ENCODE data around the gene TBC1D22A. TPM values are rescaled to one million over a fixed set of nuclear protein-coding genes. Genes with fewer than 3 reads are reported as not detected.

TBC1D22A gene
- total RNA-seq, 2 donors from 2014 or later, result 52.4 to 108 TPM

DNA sequence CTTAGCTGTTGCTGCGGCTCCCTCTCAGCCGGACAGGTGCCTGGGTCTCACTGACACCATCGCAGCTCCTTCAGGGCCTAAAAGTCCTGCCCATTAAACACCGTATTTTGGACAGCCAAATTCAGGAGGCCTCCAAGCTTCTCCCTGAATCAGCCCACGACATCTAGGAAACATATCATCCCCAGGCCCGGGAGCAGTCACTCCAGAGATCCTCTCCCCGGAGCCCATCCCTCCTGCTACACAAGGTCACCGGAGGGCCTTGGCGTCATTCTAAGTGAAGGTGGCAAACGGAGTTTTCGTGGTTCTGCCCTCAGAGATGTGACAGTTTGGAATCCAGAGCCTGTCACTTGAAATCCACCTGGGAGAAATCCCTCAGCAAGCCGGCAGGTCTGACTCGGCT, 232.5 kb downstream of the TBC1D22A start:
- H3K27ac Mint-ChIP-seq, result no peak overlapping the region
- H3K9me3 Mint-ChIP-seq, result no peaks in the 10 kb centered on the region
- no peak overlapping the region for H3K4me3 Mint-ChIP-seq
- H3K4me1 Mint-ChIP-seq, result peaks cover 16% of the 10 kb centered on the region
- no peak for ATAC-seq (replicated peaks)
- no peaks in the 10 kb centered on the region for H3K27me3 Mint-ChIP-seq
- peaks cover 82% of the 10 kb centered on the region for H3K36me3 Mint-ChIP-seq (ENCODE audit: low read depth)

DNA sequence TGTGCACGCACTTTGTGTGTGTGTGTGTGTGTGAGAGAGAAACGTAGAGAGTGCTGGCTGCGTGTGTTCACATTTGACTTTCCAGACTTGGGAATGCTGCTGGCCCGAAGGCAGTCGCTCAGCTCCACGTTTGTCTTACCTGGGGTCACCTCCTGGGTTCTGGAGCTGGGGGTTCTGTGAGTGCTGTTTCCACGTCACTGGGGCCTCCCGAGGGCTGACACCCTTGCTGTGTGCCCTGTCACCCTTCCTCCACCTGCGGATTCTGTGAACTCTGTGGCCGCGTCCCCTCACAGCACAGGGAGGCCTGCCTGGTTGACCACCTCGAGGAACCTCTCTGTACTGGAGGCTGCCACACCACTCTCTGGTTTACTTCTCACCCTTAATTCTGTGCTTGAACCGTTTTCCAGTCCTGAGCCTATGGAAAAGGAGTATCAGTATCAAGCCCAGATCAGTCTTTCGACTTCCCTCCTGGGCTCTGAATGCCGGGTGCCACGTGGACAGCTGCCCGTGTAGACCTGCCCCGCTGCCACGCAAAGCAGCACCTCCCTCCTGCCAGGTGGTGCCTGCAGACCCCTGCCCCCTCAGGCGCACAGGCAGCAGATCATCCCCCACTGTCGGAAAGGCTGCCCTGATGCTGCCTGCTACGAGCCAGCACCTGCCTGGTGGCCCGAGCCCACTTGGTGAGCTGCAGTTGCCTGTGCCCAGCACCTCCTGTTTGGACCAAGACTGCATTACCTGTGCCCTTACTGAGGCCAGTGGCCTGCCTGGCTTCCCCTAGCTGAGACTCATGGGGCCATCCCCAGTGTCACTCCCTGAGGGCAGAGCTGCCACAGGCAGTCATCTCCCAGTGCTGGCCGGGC, 233.3 kb downstream of the TBC1D22A start:
- Mint-ChIP-seq H3K27ac (no peak overlapping the region), H3K36me3 (ENCODE audit: low read depth) (peaks cover 81% of the 10 kb centered on the region), H3K4me3 (no peak overlapping the region), H3K9me3 (no peaks in the 10 kb centered on the region), H3K4me1 (peaks cover 22% of the 10 kb centered on the region), H3K27me3 (no peaks in the 10 kb centered on the region)
- ATAC-seq (replicated peaks), result no peak

DNA sequence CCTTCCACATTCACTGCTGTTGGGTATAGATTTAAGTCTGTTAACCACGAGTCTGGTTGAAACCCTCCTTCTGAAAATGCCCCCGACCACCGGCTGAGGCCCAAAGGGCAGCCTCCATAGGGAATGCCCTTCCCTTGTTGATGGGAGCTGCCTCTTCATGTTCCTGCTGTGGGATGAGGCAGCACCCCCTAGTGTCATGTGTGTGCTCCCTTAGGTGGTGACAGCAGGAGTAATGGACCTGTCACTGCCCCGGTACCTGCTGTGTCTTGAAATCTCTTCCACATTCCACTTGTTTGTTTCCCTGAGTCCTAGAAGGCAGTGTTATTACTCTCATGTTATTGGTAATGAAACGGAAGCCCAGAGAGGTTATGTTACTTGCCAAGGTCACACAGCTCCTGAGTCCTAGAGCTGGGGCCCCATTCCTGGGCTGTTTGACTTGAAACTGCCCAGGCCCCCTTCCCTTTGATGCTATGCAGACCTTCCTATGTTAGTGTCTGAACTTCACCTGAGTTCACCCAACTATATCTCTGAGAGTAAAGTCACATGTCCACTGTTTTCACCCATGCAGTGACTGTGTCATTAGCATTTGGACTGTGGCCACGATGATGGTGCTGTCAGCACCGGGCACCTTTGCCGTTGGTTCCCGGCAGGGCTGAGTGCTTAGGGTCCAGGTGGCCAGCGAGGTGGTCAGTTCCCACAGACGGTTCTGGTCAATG, 234.3 kb downstream of the TBC1D22A start:
- H3K4me3 Mint-ChIP-seq, result no peak overlapping the region
- H3K9me3 Mint-ChIP-seq, result no peaks in the 10 kb centered on the region
- H3K36me3 Mint-ChIP-seq (ENCODE audit: low read depth), result peaks cover 71% of the 10 kb centered on the region
- H3K4me1 Mint-ChIP-seq, result peaks cover 22% of the 10 kb centered on the region
- no peak for ATAC-seq (replicated peaks)
- H3K27me3 Mint-ChIP-seq, result no peaks in the 10 kb centered on the region
- H3K27ac Mint-ChIP-seq, result no peak overlapping the region

DNA sequence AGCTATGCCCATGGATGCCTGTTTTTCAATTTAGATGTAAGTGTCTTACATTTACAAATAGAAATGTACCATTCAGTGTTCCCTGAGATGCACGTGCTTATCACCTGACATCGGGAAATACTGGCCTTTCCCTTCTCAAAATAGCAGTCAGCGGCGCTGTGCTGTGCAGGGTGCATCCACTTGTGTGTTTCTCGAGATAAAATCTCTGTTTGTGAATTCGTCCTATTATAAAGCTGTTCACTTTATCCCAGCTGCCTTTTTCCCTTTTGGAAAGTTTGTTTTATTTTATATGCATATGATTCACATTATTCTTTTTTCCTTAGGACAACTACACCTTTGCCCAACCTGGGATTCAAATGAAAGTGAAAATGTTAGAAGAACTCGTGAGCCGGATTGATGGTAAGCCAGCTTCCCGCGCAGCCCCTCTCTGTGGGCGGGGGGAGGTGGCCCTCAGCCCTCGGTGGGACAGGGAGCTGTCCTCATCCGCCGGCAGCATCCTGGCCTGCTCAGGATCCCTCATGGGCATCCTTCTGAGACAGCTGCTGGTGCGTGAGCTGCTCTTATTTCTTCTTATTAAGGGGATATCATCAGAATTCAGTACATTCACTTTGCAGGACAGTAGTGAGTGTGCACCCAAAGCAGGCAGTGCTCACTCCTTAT, 235.0 kb downstream of the TBC1D22A start:
- Mint-ChIP-seq H3K36me3 (ENCODE audit: low read depth) (peaks cover 70% of the 10 kb centered on the region), H3K4me1 (peaks cover 22% of the 10 kb centered on the region), H3K9me3 (no peaks in the 10 kb centered on the region), H3K27me3 (no peaks in the 10 kb centered on the region), H3K4me3 (no peak overlapping the region), H3K27ac (no peak overlapping the region)
- ATAC-seq (replicated peaks), result no peak

DNA sequence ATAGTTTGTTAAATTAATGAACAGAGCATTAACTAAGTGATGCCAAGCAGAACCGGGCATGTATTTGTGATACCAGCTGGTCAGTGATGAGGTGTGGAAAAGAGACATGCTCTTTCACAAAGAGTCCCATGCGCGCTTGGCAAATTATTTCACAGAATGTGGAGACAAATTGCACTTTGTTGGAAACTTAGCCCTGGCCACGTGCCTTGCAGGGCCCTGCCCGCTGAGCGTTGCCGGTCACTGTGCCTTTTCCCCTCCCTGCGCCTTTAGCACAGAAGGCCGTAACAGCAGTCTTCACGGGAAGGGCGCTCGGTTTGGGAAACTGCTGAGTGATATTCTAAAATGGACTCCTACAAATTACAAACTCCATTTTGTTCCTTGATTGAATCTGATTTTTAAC, 235.9 kb downstream of the TBC1D22A start:
- H3K27me3 Mint-ChIP-seq, result no peaks in the 10 kb centered on the region
- H3K4me1 Mint-ChIP-seq, result peaks cover 22% of the 10 kb centered on the region
- no peak for ATAC-seq (replicated peaks)
- H3K36me3 Mint-ChIP-seq (ENCODE audit: low read depth), result peaks cover 62% of the 10 kb centered on the region
- no peak overlapping the region for H3K27ac Mint-ChIP-seq
- no peaks in the 10 kb centered on the region for H3K9me3 Mint-ChIP-seq
- no peak overlapping the region for H3K4me3 Mint-ChIP-seq

DNA sequence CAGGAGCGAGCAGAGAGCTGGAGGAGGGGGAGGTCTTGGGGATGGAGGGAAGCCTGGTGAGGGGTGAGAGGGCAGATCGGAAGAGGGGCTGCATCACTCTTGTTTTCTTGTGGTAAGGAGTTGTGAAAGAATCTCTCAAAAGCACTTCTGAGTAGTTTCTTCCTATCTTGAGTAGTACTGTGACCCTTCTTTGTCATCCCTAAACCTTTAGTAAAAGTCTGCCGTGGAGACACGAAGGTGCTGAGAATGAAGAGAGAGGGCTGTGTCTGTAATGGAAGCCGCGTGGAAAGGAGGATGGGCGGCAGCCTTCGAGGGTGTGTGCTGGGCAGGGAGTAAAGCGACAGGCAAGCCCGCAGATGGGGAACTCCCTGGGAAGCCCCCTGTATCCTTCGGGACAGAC, 237.8 kb downstream of the TBC1D22A start:
- H3K27me3 Mint-ChIP-seq, result no peaks in the 10 kb centered on the region
- ATAC-seq (replicated peaks), result peak; percentile 49
- peaks cover 22% of the 10 kb centered on the region for H3K4me1 Mint-ChIP-seq
- H3K36me3 Mint-ChIP-seq (ENCODE audit: low read depth), result peaks cover 50% of the 10 kb centered on the region
- no peaks in the 10 kb centered on the region for H3K9me3 Mint-ChIP-seq
- peak overlapping the region; percentile 94 for H3K27ac Mint-ChIP-seq
- peak overlapping the region; percentile 73 for H3K4me3 Mint-ChIP-seq

DNA sequence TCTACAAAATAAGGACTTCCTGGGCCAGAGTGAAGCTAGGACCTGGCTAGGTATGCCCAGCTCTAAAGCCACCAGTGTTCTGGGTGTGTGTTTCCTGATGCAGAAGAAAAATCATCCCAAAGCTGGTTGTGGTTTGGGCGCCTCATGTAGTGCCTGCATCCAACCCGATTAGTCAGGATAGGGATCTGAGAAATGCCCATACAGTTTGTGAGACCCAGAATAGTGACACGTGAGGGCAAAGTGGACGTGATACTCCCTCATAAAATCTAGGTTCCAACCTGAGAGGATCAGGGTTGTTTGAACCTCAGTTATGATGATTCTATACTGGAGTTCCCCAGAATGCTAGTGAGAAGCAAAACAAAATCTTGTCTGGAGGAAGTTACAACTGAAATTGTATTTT, 238.4 kb downstream of the TBC1D22A start:
- peak; percentile 78 for ATAC-seq (replicated peaks)
- Mint-ChIP-seq H3K9me3 (no peaks in the 10 kb centered on the region), H3K27ac (peak overlapping the region; percentile 94), H3K4me1 (peaks cover 22% of the 10 kb centered on the region), H3K4me3 (peak overlapping the region; percentile 73), H3K36me3 (ENCODE audit: low read depth) (peaks cover 50% of the 10 kb centered on the region), H3K27me3 (no peaks in the 10 kb centered on the region)

DNA sequence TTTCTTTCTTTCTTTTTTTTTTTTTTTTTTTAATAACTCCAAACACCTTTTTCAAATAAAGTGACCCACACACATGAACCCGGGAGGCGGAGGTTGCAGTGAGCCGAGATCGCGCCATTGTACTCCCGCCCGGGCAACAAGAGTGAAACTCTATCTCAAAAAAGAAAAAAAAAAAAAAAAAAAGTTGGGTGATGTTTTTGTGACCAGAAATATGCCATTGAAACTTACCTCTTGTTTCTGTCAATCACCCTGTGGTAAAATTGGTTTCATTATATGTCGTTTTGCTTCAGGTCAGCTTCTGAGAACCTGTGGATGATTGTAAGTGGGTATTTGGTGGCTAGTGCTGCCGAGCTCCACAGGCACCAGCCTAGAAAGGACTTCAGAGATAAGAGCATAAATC, 238.8 kb downstream of the TBC1D22A start:
- Mint-ChIP-seq H3K36me3 (ENCODE audit: low read depth) (peaks cover 49% of the 10 kb centered on the region), H3K4me1 (peaks cover 22% of the 10 kb centered on the region), H3K27ac (no peak overlapping the region), H3K4me3 (no peak overlapping the region), H3K27me3 (no peaks in the 10 kb centered on the region), H3K9me3 (no peaks in the 10 kb centered on the region)
- peak; percentile 75 for ATAC-seq (replicated peaks)

DNA sequence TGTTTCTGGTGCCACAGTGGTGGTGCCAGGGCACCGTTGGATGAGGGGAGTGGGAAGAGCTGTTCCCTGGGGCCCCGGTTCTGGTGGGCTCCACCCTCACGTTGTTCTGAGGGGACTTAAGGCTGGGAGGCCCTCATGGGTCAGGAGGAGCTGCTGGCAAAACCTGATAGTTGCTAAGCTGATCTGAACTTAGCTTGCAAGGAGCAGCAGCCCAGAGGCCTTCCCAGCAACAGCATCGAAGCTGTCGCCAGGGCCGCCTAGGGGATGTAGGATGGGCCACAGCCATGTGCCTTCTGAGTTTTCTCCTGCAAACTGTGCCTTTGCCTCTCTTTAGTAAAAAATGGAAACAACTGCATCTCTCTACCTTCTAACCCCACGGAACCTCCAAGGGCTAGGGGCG, 240.2 kb downstream of the TBC1D22A start:
- H3K36me3 Mint-ChIP-seq (ENCODE audit: low read depth), result peaks cover 36% of the 10 kb centered on the region
- ATAC-seq (replicated peaks), result no peak
- H3K4me3 Mint-ChIP-seq, result no peak overlapping the region

DNA sequence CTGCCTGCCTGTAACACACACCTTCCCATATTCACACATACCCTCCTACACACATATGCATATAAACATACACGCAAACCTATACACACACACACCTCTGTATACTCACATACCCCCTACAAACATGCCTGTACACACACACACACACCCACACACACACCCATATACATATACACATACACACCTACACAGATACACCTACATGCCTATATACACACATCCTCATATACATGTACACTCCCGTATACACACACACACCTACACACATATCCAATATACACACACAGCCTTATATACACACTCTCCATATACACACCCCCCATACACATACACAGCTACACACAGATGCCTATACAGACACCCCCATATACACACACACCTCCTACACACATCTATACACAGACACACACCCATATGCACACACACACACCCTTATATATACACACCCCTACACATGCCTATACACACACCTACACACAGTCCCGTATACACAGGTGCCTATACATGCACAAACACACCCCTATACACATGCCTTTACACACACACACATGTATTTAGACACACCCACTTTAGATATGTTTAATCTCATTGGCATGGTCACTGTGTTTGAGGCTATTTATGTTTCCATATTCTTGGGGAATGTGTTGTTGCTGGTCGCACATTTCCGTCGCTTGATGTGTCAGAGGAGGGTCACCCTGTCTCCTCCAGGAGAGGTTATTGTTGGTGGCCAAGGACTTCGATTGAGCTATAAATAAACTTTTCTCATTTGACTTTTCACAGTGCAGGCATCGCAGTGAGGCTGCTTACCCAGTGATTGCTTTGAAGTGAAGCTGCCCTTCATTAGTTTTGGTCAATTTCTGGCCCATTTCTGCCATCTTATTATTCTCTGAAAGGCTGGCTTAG, 243.3 kb downstream of the TBC1D22A start:
- H3K9me3 Mint-ChIP-seq, result no peaks in the 10 kb centered on the region
- H3K27me3 Mint-ChIP-seq, result no peaks in the 10 kb centered on the region
- no peak overlapping the region for H3K27ac Mint-ChIP-seq
- no peak for ATAC-seq (replicated peaks)
- H3K4me3 Mint-ChIP-seq, result no peak overlapping the region
- peaks cover 11% of the 10 kb centered on the region for H3K36me3 Mint-ChIP-seq (ENCODE audit: low read depth)
- H3K4me1 Mint-ChIP-seq, result no peaks in the 10 kb centered on the region

More for the DNA sequence above, 240.2 kb downstream of the TBC1D22A start:
- Mint-ChIP-seq H3K4me1 (peaks cover 18% of the 10 kb centered on the region), H3K27ac (no peak overlapping the region), H3K9me3 (no peaks in the 10 kb centered on the region), H3K27me3 (no peaks in the 10 kb centered on the region)

DNA sequence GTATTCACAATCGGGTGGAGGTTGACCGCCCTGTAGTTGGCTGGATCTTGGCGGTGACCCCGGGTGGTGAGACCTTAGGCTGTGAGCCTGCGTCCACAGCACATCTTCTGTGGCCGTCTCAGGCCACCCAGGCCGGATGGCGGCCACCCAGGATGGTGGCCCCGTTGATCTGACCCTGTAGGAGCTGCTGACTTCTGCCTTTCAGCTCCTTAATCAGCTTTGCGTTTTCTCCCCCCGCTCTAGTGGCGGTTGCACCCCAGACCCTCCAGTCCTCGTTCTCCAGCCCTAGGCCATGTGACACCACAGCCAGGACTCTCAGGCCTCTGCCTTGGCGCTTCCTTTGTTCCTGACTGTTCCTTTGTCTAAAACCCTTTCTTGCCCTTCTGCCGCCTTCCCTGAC, 244.0 kb downstream of the TBC1D22A start:
- Mint-ChIP-seq H3K36me3 (ENCODE audit: low read depth) (peaks cover 11% of the 10 kb centered on the region), H3K27me3 (no peaks in the 10 kb centered on the region), H3K27ac (no peak overlapping the region), H3K9me3 (no peaks in the 10 kb centered on the region), H3K4me1 (no peaks in the 10 kb centered on the region), H3K4me3 (no peak overlapping the region)
- no peak for ATAC-seq (replicated peaks)

DNA sequence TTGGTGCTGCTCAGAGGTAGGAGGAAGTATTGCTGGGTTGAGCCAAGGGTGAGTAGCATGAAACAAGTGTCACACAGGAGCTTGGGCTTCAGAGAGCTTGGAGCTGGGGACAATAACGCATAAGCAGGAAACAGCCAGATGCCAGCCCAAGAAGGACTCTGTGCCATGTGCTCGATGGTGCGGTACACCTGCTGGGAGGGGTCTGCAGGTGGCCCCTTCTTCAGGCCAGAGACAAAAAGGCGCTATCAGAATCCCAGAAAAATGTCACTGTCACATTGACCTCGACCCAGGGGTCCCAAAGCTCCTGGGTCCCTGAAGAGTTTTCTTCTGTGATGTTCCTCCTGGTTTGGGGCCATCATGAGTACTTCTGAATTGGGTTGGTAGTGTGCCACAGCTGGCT, 244.4 kb downstream of the TBC1D22A start:
- Mint-ChIP-seq H3K36me3 (ENCODE audit: low read depth) (peaks cover 14% of the 10 kb centered on the region), H3K9me3 (no peaks in the 10 kb centered on the region), H3K4me1 (no peaks in the 10 kb centered on the region), H3K4me3 (no peak overlapping the region), H3K27me3 (no peaks in the 10 kb centered on the region), H3K27ac (no peak overlapping the region)
- ATAC-seq (replicated peaks), result no peak

DNA sequence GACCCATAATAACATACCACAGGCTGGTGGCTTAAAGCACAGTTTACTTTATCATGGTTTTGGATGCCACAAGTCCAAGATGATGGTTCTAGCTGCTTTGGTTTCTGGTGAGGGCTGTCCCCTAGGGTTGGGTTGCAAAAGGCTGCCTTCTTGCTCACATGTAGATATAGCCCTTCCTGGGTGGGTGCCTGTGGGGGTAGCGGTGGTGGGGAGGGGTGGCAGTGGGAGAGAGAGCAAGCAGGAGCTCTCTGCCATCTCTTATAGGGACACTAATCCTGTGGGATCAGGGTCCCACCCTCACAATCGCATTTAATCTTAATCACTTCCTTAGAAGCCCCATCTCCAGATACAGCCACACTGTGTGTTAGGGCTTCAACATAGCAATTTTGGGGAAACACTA, 245.0 kb downstream of the TBC1D22A start:
- Mint-ChIP-seq H3K4me3 (no peak overlapping the region), H3K4me1 (no peaks in the 10 kb centered on the region), H3K9me3 (no peaks in the 10 kb centered on the region), H3K27ac (no peak overlapping the region), H3K36me3 (ENCODE audit: low read depth) (peaks cover 15% of the 10 kb centered on the region), H3K27me3 (no peaks in the 10 kb centered on the region)
- no peak for ATAC-seq (replicated peaks)
